Sigmoid colon (tissue), 4 donors: ENCODE measurements around the gene MMP20.

Experiments
- EP300 ChIP-seq, 4 donors: sonication (generic); formaldehyde crosslinking; IDR thresholded peaks; one replicate each; pipeline ENCODE4 v1.6.1; 2017; ENCODE audit warnings: antibody characterized with exemption in 4 of 4
- TF ChIP-seq, protein P1 (sequence below), 4 experiments: fragments of 450-650 bp in 3 of 4; fragments of 200-600 bp in 1 of 4; IDR thresholded peaks; one replicate each; pipeline ENCODE4 v1.5.1; 2016 to 2019; ENCODE audit warnings: antibody characterized with exemption in 4 of 4, mild to moderate bottlenecking in 3 of 4, moderate library complexity in 2 of 4

- TF ChIP-seq, protein P1, sequence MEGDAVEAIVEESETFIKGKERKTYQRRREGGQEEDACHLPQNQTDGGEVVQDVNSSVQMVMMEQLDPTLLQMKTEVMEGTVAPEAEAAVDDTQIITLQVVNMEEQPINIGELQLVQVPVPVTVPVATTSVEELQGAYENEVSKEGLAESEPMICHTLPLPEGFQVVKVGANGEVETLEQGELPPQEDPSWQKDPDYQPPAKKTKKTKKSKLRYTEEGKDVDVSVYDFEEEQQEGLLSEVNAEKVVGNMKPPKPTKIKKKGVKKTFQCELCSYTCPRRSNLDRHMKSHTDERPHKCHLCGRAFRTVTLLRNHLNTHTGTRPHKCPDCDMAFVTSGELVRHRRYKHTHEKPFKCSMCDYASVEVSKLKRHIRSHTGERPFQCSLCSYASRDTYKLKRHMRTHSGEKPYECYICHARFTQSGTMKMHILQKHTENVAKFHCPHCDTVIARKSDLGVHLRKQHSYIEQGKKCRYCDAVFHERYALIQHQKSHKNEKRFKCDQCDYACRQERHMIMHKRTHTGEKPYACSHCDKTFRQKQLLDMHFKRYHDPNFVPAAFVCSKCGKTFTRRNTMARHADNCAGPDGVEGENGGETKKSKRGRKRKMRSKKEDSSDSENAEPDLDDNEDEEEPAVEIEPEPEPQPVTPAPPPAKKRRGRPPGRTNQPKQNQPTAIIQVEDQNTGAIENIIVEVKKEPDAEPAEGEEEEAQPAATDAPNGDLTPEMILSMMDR (IDR thresholded peaks at IDR 0.05) = no peak
- no peak for TF ChIP-seq EP300 (IDR thresholded peaks at IDR 0.05)
These were observed 48.0 kb downstream of the MMP20 start for GRCh38 chr11:102577182-102577581.
